TTC549 (cell line): ENCODE results near the gene SLC36A4.
"Not testable (repeated sequence)": the region's sequence is repeated elsewhere in the genome, so short reads cannot be mapped to it uniquely, and the experiment has no call there.

Source experiments
- FAIRE-seq: peaks from 2 replicates; lab custom pipeline; 2012; peaks lifted over from hg19 to GRCh38; lab: Jason Lieb, UNC

SLC36A4 gene

DNA sequence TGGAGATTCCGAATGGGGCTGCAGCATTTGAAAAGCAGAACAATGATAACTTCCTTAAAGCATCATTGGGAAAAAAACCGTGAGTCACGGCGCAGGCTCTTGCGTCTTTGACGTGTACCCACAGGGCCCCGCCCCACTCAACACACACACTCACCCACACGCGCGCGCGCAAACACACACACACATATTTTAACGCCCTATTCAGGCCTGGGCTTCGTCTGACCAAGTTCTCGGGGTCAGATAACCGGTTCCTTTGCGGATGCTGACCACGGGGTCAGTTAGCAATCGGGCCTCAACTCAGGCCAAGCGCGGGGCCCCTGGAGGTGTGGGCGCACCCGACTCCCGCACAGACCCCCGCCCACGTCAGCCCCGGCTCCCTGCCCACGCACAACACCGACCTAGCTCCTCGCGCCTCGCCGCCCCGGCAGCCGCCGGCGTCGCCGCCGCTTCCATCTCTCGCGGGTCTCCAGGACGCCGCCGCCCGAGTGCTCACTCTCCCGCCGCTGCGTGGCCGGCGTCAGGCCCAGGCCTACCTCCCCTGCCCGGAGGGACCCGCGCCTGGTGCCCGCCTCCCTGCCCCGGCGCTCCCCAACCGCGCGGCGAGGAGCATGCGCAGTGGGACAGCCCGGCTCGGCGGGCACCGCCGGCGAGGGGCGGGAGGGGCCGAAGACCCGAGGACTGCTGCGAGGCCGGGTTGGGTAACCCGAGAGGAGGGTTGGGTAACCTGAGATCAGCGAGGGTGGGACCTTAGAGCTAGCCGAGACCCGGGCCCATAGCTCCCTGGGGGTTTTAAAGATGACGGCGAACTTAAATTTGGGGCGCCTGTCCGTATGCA, at the start of gene SLC36A4:
Gene SLC36A4 (minus strand): TSS at position 612 of the 835 bp plus-strand sequence. CDS start 159 bp downstream, at position 453.
- FAIRE-seq: no peak

DNA sequence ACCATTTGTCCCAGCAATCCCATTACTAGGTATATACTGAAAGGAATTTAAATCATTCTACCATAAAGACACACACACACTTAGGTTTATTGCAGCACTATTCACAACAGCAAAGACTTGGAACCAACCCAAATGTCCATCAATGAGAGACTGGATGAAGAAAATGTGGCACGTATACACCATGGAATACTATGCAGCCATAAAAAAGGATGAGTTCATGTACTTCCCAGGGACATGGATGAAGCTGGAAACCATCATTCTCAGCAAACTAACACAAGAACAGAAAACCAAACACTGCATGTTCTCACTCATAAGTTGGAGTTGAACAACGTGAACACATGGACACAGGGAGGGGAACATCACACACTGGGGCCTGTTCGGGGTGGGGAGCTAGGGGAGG, 49.0 kb upstream of the SLC36A4 start:
- FAIRE-seq: not testable (repeated sequence)

DNA sequence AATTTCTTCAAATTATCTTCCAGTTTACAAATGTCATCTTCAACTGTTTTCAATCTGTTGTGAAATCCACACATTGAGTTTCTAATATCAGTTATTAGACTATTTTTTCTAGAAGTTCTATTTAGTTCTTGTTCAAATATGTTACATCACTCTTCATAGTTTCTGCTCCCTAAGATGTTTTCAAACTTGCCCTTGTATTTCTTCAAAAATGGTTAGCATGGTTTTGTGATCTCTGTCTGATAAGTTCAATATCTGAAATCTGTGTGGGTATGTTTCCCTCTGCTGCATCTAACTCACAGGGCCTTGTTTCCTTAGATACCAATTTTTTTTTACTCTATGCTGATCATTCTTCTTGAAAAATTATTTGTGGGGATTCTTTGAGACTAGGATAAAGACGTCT, 46.2 kb upstream of the SLC36A4 start:
- FAIRE-seq: no peak

DNA sequence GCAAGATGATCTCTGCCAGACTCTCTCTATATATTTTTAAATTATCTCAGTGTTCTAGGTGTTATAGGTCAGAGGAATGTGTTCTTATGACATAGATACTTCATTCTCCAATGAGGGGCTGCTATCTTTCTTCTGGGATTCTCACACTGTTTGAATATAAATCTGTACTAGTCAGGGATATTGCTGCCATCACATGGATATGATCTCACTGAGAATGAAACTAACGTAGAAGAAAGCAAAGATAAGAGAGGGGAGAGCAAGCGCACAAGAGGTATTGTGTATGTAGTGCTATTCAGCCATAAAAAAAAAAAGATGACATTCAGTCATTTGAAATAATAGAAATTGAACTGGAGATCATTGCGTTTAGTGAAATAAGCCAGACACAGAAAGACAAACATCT, 42.2 kb upstream of the SLC36A4 start:
- FAIRE-seq: no peak

DNA sequence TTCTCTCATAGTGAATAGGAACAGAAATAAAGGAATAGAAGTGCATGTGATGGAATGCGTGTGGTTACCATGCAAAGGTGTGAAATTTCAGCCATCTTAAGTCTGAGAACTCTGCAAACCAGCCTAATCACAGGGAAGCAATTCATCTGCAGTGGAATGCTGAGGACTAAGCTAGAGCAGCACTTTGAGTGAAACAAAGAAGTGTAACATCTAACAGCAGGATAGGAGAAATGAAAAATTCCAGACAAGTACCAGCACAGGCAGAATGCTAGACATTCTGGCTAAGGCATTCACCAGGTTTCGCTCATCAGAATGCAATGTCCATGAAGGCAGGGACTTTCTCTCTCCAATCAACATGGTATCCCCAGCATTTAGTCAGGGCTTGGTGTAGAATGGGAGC, 41.2 kb upstream of the SLC36A4 start:
- FAIRE-seq: no peak

DNA sequence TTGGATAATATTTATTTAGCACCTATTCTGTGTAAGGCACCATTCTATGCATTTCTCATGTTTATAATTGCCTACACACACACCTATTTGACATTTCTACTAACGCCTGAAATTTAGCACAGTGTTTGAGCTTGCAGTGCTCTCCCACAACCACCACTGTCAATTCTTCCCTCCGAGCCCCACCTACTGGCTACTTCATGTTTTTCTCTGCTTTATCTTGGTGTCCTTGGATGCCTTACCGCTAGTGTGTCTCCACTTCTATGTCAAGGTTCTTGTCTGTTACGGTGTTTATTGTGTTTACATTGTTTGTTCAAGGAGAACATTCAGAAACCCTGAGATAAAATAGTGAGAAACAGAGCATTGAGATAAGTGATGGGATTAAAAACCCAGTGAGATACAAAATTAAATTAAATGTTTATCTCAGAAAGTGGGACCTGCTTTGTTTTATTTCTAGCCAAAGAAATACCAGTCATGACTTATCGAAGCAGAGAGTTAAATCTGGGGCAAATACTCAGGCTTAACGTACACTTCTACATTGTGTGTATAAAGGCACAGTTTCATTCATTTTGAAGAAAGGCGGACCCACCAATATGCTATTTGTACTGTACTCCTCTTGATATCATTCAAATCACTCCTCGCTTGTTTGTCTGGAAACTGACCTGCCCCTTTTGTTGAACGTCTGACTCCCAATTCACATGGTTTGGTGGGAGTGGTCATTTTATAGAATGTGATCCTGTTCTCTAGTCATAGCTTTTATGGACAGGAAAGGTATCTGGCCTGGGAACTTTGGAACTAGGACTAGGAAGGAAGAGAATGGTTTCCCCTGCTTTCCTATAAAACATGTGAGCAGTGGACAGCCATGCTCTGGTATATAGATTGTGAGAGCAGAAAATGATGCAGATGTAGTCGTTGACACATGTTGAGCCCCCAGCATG, 39.2 kb upstream of the SLC36A4 start:
- FAIRE-seq: no peak

DNA sequence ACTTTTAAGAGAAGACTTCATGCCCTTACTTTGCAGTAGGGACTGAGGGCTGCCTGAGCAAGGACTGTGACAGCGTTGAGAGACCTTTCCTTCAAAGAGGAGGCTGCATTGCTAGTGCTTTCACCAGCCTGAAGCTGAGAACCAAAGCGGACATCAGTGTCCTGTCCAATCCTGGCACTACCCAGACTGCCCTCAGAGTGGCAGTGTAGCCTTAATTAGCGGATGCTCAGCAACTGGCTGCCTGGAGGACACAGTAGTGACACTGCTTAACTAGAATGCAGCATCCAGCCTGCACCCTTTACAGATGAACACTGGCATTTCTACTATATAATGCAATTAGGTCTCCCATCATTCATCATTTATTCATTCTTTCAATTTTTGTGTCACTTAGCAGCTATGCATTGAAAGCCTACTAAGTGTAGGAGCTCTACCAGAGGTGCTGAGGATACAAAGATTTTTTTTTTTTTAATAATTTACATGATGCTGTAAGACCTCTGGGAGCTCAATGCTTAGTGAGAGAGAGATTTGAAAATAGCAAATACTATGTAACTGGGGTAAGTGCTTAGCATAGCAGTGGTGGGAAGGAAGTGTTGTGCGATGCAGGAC, 36.9 kb upstream of the SLC36A4 start:
- no peak for FAIRE-seq

DNA sequence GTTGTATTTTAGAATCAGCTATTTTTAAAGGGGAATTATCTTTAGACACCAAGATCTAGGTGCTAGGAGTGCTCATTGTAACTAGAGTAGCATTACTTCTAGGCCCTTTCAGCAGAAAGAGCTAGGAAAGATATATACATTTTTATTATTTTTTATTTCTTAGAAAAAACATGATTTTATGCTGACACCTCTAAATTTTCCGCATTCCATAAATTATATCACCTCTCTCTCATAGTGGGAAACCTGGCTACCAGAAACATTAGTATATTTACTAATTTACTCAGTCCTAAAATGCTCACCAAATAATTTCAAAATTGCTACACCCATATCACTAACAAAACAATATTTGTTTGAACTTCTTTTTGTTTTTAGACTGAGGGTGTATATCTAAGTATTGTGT, 32.1 kb upstream of the SLC36A4 start:
- FAIRE-seq: no peak

DNA sequence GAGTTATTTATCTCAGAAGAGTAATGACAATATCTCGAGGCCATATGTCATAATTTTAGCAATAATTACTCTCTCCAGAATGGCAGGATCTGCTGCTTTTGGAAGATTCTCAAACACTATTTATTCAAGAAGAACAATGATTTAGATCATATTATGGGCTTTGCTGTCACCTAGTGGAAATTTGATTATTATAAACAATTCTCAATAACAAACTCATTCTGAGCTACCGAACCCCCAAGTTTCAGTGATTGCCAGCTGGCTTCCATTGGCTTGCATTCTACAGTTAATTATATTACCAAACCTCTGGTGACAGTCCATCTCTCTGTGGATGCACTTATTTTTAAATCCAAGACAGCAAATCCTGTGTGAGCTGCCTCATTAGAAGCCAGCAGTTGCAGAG, 27.9 kb upstream of the SLC36A4 start:
- no peak for FAIRE-seq

DNA sequence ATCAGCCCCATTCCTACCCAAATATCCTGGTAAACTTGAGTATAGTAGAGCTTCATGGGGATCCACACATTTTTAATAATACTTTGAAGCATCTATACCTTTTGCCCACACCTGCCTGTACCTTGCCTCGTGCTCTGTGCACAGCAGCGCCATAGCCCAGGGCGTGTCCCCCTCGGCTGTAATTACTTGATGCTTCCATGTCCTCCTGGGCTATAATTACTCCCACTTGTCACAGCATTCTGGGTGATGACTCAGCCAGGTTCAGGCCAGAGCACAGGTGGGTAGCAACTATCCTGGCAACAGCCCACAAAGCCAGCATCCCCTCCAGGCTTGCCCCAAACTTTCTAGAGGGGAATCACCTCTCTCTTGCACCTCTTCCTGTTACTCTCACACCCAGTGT, 23.7 kb upstream of the SLC36A4 start:
- FAIRE-seq: no peak

DNA sequence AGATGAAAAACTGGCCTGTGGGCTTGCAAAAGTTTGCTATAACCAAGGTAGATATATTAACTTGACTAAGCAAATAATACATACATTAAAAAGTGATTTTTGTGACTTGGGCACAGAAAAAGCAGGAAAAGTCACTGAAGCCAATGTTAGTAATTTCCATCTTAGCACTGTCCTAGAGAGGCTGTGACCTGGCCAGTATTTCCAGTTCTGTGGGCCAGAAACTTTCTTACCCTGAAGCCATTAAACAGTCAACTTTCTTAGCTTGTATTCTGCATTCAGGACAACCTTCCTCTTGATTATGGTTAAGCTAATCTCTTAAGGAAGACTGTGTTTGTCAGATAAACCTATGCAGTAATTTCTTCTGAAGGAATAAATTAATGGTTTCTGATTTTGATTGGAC, 22.3 kb upstream of the SLC36A4 start:
- FAIRE-seq: no peak

DNA sequence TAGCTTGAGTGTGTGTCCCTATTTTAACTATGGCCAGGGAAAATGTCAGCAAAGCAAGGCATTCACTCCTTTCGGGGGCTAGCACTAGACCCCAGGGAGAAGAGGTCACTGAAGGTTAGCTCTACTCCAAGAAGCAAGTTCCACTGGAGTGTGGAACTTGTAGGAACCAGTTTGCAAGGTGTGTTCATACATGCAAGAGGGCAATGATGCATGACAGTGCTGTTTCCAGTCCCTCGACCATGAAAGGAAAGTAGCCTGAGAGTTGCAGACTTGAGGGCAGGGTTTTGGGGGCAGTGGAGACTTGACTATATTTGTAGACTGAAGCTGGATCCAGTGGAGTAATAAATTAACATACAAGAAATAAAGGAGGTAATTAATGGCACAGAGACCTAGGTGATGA, 21.6 kb upstream of the SLC36A4 start:
- no peak for FAIRE-seq

DNA sequence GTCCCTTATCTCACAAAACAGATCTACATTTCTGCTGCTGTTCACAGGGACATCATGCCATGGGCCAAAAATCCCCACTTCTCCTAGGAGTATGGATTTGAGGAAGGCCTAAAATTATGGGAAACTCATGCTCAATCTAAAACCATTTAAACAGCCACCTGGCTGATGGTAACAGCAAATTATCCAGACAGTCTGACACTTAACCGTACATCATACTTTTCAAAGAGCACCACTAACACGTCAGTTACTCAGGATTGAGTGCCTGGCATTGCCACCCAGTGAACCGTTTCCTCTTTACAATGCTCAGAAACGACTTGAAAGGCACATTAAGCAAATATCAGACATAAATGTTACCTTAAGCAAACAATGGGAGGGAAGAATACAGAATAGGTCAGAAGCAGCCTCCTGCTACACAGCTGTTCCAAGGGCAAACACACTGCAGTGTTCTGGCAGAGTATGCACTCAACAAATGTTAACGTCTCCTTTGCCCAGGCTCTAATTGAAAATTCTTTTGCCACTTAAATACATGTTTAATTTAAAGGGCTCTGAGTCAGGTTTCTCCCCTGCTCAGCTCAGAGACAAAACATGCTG, 18.8 kb upstream of the SLC36A4 start:
- no peak for FAIRE-seq

DNA sequence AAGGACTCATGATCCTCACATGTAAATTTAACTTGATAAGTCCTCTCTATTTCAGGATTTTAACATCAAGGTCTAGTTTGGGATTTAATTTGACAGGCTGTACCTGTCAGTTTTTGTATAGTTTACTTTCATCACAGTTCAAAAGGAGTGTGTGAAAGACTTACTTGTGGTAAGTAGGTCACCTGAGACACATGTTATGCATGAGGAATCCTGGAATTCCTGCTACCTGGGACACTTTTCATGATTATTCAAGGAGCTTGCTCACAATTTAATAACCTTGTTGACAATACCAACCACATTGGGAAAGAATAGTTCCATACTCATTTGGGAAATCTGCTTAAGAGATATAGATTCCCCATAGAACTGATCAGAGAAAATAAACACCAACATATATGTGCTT, 15.8 kb upstream of the SLC36A4 start:
- no peak for FAIRE-seq

DNA sequence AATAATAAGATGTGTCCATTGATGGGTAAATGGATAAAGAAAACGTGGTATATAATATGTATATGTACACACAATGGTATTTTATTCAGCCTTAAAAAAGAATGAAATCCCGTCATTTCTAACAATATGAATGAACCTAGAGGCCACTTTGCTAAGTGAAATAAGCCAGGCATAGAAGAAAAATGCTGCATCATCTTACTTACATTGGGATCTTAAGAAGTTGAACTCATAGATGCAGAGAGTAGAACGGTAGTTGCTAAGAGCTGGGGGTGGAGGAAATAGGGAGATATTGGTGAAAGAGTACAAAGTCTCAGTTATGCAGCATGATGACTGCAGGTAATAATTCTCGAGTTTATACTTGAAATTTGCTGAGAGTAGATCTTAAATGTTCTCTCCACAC, 14.3 kb upstream of the SLC36A4 start:
- no peak for FAIRE-seq

DNA sequence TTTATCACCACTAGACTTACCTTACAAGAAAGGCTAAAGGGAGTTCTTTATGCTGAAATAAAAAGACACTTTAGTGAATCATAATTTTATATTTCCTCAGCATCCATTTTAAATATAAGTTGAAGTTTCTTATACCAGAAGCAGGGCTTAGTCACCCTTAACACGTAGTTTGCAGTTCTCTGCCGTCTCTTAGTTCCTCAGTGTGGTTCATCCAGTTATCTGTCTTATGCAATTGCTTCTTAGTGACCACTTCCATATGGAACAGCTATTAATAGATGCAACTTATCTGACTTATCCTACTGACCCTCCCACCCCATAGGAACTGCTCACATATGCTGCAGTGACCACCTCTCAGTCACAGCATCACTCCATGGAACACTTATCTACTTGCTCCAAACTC, 11.7 kb upstream of the SLC36A4 start:
- FAIRE-seq: no peak

DNA sequence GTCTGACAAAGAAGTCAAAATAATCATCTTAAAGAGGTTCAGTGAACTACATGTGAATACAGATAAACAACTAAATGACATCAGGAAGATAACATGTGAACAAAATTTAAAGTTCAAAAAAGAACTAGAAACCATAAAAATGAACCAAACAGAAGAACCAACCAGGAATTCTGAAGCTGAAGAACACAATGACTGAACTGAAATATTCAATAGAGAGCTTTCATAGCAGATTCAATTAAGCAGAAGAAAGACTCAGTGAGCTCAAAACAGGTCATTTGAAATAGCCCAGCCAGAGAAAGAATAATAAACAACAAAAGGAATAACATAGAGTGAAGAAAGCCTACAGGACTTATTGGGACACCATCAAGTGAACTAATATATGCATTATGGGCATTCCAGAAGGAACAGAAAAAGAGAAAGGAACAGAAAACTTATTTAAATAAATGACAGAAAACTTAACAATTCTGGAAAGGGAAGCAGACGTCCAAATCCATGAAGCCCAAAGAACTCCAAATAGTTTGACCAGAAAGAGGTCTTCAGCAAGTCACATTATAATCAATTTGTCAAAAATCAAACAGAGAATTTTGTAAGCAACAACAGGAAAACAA, 11.0 kb upstream of the SLC36A4 start:
- no peak for FAIRE-seq

DNA sequence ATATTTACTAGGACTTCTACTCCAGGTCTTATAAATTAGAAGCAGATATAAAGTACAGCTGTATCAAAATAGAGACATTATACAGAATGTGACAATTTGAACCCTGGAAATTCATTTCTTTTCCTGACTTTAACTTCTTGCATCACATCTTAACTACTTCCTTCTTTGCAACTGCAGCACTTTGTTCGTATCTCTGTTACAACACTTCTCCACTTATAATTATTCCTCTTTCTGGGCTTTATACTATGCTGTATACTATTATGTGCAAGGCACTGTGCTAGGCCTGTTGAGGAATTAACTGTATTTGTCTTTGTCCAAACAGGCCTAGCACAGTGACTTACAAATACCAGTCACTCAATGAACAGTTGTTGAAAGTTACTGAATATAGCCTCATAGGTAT, 1.8 kb upstream of the SLC36A4 start:
- no peak for FAIRE-seq

DNA sequence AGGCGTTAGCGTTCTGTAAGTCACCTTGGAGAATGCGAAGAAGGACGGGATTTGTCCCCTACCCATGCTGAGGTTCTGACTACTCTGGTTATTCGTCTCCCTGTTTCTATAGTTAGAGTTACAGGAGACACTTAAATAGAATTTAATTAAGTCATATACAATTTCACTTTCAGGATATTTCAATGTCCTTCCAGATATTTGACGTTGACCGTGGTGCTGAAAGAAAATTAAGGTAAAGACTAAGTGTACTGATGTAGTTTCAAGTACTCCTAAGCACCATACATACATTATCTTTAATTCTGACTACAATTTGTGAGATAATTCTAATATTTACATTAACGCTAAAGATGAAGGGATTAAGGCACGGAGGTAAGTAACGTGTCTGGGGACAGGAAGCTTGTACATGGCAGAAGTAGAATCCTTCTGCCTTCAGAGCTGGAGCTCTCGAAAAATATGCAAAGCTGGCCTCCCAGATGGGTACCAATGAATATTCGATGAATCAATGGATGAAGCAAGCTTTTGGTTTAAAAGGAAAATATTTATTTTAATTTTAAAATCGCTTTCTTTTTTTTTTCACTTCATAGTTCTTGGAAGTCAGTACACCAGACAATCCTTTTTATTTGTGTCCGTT, 539 bp upstream of the SLC36A4 start:
- no peak for FAIRE-seq

DNA sequence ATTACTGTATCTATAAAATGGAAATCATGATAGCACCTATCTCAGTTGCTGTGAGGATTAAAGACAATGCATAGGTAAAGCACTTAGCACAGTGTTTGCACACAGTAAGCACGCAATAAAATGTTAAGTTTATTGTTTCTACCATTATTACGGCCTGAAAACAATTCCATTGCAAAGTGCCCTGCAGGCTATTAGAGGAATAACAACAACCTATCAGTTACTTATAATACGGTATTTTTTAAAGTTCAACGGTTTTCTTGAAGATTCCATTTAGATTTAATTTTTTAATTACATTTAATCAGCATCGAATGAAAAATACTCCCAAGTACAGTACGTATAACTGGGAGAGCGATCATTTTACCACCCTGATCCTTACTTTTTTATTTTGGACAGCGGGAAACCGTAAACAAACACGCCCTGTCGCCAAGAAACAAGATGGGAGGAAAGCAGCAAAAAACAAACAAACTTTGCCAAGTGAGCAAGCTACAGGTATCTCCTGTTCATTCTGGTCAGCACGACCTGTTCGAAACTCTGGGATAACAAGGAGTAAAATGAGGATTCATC, 893 bp downstream of the SLC36A4 start:
- no peak for FAIRE-seq

DNA sequence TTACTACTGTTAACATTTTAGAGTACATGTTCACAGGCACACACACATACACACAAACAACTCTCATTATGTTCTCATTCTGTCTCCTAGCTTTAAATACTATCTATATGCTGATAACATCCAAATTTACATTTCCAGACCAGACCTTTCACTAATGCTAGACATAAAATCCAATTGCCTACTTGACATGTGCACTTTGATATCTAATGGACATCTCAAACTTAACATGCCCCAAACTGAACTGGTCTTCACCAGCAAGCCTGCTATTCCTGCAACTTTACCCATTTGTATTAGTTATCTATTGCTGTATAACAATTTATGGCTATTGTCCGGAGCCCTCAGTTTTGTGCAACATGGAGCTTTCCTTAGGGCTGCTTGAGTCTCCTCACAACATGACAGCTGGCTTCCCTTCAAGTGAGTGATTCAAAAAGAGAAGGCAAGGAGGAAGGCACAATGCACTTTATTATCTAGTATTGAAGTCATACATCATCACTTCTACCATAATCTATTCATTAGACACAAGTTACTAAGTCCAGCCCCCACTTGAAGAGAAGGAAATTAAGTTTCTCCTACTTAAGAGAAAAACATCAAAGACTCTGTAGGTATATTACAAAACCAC, 3.0 kb downstream of the SLC36A4 start:
- FAIRE-seq: no peak
